GM18867 (cell line): ENCODE data around the gene UBL5.
"Not testable (repeated sequence)": the region's sequence is repeated elsewhere in the genome, so short reads cannot be mapped to it uniquely, and the experiment has no call there.

Experiments used
- ATAC-seq: cut with Tn5 transposase; IDR thresholded peaks from one replicate; pipeline ENCODE4 v1.9.1; 2021; ENCODE audit warnings: mild to moderate bottlenecking, moderate library complexity; ENCODE audit not compliant: unreplicated experiment

The UBL5 gene

DNA sequence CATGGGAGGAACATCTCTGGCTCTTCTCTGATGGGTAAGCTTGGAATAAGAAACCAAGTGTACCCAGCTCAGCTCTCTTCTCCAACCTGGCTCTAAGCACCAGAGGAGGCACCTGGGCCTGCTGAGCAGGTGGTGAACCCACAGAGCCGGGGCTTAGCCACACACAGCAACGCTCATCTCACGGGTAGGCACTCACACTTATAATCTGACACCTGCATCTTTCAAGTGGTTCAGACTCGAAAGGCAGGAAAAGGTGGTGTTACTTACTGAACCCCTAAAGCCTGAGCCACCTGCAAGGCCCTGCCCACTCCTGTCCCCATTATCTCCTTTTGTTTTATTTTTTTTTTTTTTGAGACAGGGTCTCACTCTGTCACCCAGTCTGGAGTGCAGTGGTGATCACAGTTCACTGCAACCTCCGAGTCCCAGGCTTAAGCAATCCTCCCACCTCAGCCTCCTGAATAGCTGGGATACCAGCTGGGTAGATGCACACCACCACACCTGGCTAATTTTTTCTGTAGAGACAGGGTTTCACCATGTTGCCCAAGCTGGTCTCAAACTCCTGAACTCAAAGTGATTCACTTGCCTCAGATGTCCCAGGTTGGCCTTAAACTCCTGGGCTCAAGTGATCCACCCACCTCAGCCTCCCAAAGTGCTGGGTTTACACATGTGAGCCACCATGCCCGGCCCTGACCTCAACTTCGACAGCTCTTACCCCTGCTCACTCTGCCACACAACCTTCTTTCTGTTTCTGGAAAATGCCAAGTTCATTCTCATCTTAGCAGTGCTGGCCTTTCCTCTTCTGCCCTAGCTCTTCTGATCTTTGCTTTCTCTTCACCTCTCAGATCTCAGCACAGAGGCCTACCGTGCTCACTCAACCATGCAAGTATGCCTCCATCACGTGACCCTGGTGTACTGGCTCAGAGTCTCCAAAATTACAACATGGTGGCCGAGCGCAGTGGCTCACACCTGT lies 18.6 kb upstream of the UBL5 start:
- ATAC-seq, result no peak

DNA sequence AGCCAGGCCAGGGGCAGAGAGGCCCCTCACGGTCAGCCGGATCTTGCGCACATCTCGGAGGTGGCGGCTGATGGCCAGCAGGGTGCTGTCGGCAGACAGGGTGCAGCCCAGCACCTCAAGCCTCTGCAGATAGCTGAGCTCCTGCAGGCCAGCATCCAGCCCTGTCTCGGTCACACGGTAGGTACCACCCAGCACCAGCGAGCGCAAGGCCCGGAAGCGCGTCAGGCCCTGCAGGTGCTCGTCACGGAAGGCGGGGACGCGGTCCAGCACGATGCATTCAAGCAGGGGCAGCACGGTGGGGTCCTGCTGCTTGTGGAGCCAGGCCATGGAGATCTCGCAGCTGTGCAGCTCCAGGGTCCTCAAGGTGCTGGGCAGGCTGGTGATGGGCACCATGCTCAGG lies 16.6 kb upstream of the UBL5 start:
- ATAC-seq, result no peak

DNA sequence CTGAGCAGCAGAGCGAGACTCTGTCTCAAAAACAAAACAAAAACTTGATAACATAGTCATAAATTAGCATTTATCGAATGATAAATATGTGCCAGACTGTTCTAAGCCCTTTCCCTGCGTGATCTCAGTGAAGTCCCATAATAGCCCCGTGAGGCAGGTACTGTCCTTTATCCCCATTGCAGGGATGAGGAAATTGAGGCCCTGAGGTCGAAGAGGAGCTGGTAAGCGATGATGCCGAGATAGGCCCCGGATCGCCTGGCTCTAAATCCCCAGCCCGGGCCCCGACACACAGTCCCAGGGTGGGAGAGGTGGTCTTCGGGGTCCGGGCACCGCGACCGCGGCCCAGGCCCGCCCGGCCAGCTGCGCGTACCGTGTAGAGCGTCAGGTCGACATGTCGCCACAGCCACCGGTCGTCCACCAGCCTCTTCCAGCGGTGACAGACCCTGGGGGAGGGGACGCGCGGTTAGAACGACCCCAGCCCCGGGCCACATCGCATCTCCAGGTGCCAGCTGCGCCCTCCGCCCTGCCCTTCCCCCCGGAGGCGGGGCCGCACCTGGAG lies 9.5 kb upstream of the UBL5 start:
- no peak for ATAC-seq

DNA sequence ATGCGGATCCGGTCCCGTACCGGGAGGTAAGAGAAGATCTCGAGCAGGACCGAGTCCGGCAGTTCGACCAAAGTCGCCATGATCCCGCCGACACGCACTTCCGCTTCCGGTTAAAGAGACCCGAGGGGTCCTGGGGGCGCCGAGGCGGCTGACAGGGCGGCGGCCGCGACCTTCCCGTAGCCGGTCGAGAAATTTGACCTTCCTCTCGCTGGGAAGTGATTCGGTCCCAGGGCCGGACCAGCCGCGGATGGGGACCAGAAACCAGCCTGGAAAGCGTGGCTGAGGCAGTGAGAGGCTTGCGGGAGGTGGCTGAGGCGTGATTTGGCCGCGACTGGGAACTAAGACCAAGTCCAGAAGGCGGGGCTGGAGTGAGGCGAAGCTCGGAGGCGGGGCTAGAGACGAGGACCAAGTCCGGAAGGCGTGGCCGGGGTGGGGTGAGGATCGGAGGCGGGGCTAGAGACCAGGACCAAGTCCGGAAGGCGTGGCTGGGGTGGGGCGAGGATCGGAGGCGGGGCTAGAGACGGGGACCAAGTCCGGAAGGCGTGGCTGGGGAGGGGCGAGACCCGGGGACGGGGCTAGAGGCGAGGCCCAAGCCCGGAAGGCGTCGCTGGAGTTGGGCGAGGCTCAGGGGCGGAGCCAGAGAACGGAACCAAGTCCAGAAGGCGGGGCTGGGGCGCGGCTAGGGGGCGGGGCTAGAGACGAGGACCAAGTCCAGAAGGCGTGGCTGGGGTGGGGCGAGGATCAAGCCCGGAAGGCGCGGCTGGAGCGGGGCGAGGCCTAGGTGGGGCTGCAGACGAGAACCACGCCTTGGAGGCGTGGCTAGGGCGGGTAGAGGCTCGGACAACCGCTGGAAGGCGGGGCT lies 8.8 kb upstream of the UBL5 start, which contains the start of gene FBXL12:
Gene FBXL12, minus strand, starts transcription at position 346 of the 862 bp plus-strand sequence. Its CDS starts 266 bp downstream, at position 80.
- peak; percentile 82 for ATAC-seq

DNA sequence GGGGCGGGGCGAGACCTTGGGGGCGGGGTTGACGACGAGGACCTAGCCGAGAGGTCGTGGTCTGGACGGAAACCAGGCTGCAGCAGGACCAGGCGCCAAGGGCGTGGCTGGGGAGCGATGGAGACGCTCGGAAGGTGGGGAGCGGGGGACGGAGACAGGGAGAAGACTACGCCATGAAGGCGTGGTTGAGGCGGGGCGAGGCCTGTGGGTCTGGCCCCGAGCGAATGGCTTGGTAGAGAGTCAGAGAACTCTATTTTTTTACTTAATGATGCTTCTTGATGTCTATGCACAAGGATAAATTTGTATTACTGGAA lies 8.2 kb upstream of the UBL5 start:
- ATAC-seq, result no peak

DNA sequence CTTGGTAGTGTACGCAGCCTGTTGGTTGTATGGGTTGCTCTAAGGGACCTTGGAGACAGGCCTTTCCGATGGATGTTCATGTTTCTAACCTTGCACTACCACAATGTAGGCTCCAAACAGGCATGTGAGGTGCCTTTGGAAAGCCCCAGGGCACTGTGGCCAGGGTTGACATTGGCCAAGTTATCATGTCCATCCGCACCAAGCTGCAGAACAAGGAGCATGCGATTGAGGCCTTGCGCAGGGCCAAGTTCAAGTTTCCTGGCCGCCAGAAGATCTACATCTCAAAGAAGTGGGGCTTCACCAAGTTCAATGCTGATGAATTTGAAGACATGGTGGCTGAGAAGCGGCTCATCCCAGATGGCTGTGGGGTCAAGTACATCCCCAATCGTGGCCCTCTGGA lies 7.7 kb upstream of the UBL5 start:
- ATAC-seq, result not testable (repeated sequence)

DNA sequence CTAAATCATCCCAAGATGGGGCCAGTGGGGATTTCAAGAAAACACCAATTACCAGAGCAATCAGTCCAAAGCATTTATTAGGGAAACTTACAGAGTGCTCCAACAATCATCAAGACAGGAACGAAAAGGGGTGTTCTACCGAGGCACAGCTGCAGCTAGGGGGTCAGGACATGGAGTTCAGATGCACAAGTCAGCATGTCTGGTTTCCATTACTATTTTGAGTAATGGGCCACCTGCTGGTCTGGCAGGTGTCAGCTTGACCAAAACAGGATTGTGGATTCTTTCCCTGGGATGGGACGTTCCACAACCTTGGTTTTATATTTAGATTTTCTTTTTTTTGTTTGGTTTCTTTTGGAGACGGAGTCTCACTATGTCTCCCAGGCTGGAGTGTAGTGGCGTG lies 3.9 kb upstream of the UBL5 start:
- ATAC-seq, result no peak

DNA sequence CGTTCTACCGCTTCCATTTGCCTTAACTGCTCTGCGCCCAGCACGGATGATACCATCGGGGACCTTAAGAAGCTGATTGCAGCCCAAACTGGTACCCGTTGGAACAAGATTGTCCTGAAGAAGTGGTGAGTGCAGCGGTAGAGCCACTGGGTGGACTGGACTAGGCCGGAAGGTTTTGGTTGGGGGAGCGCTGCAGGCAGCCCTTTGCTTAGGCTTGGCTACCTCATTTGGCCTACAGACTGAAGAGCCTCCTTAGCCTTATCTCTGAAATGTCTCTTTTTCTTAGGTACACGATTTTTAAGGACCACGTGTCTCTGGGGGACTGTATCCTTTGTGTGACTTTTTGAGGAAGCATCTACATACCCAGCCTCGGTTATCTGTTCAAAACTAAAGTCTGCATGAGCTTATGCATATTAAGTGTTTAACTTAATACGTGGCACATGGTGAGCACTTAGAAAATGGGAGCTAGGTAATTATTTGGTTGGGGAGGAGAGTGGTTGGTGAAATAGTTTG lies 889 bp downstream of the UBL5 start:
- no peak for ATAC-seq

DNA sequence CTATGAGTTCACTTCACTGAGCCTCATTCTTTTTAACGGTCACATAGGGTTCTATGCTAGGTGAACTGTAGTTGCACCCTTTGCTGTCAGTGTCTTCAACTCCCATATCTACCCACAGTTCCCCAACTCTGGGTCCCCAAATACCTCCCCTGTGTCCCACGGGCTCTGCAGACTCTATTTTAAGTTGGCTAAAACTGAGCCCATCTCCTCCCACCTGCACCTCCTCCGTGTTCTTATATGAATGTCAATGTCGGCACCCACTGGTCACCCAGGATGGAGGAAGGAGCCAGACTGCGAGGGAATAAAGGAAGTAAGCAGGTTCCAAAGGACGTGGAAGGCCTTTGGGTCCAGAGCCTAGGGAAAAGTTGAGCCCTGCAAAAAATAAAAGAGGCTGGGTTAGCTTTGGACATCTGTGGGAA lies 6.6 kb downstream of the UBL5 start:
- ATAC-seq, result no peak

DNA sequence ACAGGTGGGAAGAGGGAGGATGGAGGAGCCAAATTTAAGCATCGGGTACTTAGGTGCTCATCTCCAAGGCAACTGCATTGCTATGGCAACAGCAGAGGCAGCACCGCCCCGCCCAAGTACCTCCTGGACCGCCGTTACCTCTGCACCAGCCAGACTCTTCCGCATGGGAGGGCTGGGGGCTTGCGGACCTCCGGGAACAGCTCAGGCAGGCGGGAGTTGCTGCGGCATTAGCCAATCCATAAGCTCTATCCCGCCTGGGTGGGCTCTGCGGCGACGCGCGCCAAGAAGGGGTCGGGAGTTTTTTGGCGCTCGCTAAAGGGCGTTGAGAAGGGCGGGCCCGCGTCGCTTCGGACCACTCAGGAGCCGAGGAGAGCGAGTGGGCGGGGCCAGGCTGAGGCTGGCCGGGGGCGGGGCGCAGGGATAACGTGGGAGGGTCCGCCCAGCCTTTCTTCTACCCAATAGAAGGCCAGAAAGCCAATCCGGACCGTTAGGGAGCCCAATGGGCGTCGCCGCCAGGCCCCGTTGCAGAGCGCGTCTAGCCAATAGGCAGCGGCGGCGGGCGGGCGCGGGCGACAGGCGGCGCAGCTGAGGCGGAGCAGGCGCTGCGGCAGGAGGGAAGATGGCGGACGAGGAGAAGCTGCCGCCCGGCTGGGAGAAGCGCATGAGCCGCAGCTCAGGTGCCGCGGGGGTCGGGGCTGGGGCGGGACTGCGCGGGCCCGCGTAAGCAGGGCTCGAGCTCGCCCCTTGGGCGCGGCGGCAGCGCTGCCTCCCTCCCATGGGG lies 7.2 kb downstream of the UBL5 start, which contains the start of gene PIN1:
Gene PIN1, plus strand, starts transcription at position 593 of the 781 bp plus-strand sequence. Its CDS starts 27 bp downstream, at position 620.
- ATAC-seq, result peak; percentile 94

DNA sequence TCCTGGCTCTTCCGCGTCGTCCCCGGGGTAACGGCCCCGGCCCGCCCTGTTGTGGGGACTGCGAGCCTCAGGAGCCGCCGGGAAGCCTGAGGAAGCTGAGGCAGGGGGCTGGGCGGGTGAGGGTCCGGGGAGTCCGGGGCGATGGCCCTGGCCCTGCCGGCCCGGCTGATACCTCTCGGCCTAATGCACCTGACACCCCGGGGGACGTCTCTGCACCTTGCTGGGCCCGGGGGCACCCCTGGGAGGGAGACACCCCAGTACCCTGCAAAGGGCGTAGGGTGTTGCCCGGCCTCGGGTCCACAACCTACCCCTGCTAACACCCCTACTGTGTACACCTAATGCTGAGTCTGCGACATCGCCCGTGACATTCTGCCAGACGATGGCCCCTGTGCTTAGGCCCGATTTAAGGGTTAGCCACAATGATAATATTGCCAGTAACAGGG lies 7.8 kb downstream of the UBL5 start:
- peak; percentile 15 for ATAC-seq

DNA sequence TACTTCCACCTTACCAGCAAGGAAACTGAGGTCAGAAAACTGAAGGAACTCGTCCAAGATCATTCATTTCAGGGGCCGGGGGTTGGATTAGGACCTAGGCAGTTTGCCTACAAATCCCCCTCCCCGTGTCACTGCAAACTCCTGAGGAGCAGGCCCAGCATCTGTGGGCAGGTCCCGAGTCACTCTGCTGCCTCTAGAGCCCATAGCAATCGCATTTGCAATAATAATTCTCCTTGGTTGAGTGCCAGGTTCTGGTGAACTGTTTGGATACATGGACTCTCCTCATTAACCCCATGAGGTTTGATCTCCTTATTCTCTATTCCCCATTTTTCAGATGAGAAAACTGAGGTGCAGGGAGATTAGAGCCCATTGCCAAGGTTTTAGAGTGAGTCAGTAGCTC lies 8.3 kb downstream of the UBL5 start:
- no peak for ATAC-seq

DNA sequence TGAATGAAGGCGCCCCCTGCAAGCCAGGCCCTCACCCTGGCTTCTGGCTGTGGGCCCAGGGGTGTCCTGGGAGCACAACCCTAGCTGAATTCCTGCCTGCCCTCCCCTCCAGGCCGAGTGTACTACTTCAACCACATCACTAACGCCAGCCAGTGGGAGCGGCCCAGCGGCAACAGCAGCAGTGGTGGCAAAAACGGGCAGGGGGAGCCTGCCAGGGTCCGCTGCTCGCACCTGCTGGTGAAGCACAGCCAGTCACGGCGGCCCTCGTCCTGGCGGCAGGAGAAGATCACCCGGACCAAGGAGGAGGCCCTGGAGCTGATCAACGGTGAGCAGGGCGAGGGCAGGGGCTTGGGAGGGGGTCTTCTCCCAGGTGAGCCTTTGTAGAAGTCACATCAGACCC lies 10.6 kb downstream of the UBL5 start:
- ATAC-seq, result no peak

DNA sequence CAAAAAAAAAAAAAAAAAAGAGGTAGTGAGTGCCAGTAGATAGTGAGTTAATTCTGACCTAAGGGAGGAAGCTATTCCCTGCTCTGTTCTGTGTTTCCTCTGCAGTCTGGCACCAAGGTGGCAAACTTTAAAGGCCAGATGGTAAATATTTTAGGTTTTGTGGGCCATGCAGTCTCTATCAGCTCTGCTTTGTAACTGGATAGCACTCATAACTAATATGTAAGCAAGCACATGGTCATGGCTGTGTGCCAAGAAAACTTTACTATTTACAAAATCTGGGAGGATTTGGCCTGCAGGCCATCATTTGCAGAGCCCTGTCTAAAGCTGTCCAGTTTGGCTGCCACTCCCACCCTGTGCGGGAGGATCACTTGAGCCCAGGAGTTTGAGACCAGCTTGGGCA lies 11.7 kb downstream of the UBL5 start:
- ATAC-seq, result no peak

DNA sequence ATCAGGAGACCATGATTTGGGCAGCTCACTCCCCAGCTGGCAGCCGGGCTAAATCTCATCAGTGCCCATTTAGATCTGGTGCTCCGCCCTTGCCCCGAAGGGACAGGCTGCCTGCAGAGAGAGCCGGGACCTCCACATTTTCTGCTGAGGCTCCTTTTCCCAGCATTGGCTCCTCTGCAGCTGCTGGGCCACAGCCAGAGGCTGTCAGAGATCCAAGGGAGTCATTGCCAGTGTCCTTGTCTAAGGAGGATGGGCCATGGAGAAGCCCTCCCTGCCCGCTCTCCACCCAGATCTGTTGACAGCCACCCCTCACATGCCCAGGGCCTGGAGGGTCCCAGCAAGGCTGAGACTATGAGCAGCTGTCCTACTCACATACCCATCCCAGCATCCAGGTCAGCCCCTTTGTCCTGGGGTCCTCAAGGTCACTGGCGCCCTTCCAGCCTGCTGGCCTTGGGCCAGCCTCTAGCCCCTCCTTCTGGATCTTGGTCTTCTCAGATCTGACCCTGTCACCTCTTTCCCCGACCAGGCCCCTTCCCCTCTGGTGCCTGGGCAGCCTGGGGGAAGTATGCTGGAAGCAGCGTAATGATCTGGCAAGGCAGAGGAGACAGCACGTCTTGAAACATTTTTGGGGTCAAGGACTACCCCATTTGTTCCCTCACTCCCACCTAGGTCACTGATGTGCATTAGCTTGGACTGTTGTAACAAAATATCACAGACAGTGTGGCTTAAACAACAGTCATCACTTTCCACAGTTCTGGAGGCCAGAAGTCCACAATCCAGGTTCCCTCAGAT lies 15.3 kb downstream of the UBL5 start:
- ATAC-seq, result no peak

DNA sequence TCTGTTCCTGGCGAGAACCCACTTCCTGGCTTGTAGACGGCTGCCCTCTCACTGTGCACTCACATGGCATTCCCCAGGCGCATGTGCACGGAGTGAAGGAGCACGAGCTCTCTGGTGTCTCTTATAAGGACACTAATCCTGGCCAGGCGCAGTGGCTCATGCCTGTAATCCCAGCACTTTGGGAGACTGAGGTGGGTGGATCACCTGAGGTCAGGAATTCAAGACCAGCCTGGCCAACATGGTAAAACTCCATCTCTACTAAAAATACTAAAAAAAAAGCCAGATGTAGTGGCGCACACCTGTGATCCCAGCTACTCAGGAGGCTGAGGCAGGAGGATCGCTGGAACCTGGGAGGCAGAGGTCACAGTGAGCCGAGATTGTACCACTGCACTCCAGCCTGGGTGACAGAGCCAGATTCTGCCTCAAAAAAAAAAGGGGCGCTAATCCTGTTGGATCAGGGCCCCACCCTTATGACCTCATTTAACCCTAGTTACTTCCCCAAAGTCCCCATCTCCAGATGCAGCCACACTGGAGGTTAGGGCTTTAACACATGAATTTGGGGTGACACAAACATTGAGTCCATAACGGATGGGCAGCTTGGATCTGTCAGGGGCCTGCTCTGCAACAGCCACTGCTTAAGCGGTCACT lies 16.0 kb downstream of the UBL5 start:
- ATAC-seq, result not testable (repeated sequence)

DNA sequence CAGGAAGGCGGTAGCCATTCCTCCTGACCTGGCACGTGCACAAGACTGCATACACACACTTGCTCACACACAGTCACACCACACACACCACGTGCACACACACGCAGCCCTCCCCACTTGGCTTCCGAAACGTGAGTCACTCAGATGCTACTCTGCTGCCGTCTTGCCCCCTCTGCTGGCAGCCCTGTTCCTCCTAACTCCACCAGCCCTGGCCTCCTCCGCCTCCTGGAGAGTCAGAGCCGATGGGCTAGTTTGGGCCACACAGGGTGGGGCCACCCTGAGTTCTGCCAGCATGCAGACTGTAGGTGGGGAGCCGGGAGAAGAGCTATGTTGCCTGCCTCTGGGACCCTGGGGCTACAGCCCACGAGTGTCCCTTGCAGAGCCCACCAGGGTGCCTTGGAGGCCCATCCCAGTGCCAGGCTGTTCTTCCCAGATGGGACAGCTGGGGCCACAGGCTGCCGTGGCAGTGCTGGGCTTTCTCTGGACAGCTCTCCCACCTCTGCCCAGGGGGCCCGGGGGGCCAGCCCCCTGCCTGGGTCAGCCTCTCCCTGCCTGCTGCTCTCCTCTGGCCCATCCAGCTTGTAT lies 19.5 kb downstream of the UBL5 start:
- no peak for ATAC-seq

DNA sequence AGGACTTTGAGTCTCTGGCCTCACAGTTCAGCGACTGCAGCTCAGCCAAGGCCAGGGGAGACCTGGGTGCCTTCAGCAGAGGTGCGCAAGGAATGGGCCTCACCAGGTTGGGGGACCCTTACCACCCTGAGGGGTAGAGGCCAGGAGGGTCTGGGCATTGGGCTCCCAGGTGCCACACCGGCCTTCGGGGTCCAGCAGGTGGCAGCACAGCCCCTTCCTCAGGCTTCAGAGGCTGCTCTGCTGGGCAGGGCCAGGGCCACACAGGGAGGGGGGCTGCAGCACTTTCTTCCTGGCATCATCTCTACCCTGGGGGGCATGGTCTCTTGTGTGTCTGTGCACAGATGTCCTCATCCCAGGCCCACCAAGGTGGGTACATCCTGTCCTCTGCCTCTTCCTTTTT lies 20.3 kb downstream of the UBL5 start:
- ATAC-seq, result no peak

DNA sequence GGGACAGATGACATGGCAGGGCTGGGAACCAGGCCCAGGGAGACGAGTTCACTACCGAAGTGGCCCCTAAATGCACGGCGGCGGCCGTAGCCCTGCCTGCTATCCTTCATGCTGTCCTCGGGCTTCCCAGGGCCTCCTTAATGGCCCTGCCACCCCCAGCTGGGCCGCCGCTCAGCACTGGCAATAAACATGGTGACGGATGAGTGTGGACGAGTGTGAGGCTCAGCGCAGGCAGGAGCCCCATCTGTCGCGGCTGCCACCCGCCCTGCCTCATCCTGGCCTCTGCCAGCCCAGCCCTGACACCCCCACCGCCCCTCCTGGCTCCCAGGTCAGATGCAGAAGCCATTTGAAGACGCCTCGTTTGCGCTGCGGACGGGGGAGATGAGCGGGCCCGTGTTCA lies 21.0 kb downstream of the UBL5 start:
- no peak for ATAC-seq
